Smooth muscle cell (in vitro differentiated cells): ENCODE measurements around the gene SLC8A1. TPM values are rescaled to one million over a fixed set of nuclear protein-coding genes. Genes with fewer than 3 reads are reported as not detected.

Experiments used
- DNase-seq: peaks from one replicate; lab custom pipeline; 2025; ENCODE audit not compliant: unreplicated experiment; lab: John Stamatoyannopoulos, UW
- H2AFZ ChIP-seq: fragments of 200-600 bp; sonication (generic); 2 replicates; pipeline ENCODE4 v1.6.0; 2016; ENCODE audit warnings: antibody characterized with exemption, low read depth, mild to moderate bottlenecking
- H3F3A ChIP-seq: fragments of 200-600 bp; sonication (generic); 2 replicates; pipeline ENCODE4 v1.6.0; 2017; ENCODE audit warnings: antibody characterized with exemption, low read depth
- H3K27ac ChIP-seq: fragments of 200-600 bp; sonication (generic); 2 replicates; pipeline ENCODE4 v1.5.1; 2016; ENCODE audit warnings: low read depth, mild to moderate bottlenecking
- H3K27me3 ChIP-seq: fragments of 200-600 bp; sonication (generic); 2 replicates; pipeline ENCODE4 v1.6.1; 2016; ENCODE audit warnings: low read depth, mild to moderate bottlenecking
- H3K36me3 ChIP-seq: fragments of 200-600 bp; sonication (generic); 2 replicates; pipeline ENCODE4 v1.5.1; 2016; ENCODE audit warnings: low read depth
- H3K4me1 ChIP-seq: fragments of 200-600 bp; sonication (generic); 2 replicates; pipeline ENCODE4 v1.5.1; 2016; ENCODE audit warnings: low read depth
- H3K4me2 ChIP-seq: fragments of 200-600 bp; sonication (generic); 2 replicates; pipeline ENCODE4 v1.6.0; 2016; ENCODE audit warnings: mild to moderate bottlenecking
- H3K4me3 ChIP-seq: fragments of 200-600 bp; sonication (generic); 2 replicates; pipeline ENCODE4 v1.5.1; 2016; ENCODE audit warnings: mild to moderate bottlenecking
- H3K79me2 ChIP-seq: fragments of 200-600 bp; sonication (generic); 2 replicates; pipeline ENCODE4 v1.6.0; 2016; ENCODE audit warnings: low read depth, mild to moderate bottlenecking
- H3K9ac ChIP-seq: fragments of 200-600 bp; sonication (generic); 2 replicates; pipeline ENCODE4 v1.6.0; 2016; ENCODE audit warnings: low read depth
- H3K9me3 ChIP-seq: fragments of 200-600 bp; sonication (generic); replicated peaks from 2 replicates; pipeline ENCODE4 v1.5.1; 2016; ENCODE audit warnings: low read depth
- H4K20me1 ChIP-seq: fragments of 200-600 bp; sonication (generic); 2 replicates; pipeline ENCODE4 v1.6.0; 2016; ENCODE audit warnings: low read depth
- WGBS: methylation state at CpG from one replicate; pipeline ENCODE4 v1.1.7; 2016; ENCODE audit warnings: low lambda C conversion rate; 5-methylcytosine and 5-hydroxymethylcytosine counted together
- polyA plus RNA-seq: library from polyadenylated mRNA; unstranded; fragments of >200 nt; fragmentation: Nextera tagmentation; extraction: Ambion mirVana; gene quantifications from 2 replicates; pipeline ENCODE4 v1.2.1, GENCODE V29; 2016
- total RNA-seq: library from RNA; depleted of rRNA; stranded (reverse); fragments of >200 nt; gene quantifications from 2 replicates; pipeline ENCODE4 v1.2.3, GENCODE V29; 2014
- TF ChIP-seq, protein P1 (sequence below): fragments of 200-600 bp; sonication (generic); IDR thresholded peaks from 2 replicates; pipeline ENCODE4 v1.5.1; 2017; ENCODE audit warnings: borderline replicate concordance, mild to moderate bottlenecking, antibody characterized with exemption; ENCODE audit not compliant: insufficient read depth, poor library complexity, severe bottlenecking

SLC8A1 gene
- total and polyA plus RNA-seq, 2 experiments from 2014 or later, result 1.1 to 5.3 TPM

DNA sequence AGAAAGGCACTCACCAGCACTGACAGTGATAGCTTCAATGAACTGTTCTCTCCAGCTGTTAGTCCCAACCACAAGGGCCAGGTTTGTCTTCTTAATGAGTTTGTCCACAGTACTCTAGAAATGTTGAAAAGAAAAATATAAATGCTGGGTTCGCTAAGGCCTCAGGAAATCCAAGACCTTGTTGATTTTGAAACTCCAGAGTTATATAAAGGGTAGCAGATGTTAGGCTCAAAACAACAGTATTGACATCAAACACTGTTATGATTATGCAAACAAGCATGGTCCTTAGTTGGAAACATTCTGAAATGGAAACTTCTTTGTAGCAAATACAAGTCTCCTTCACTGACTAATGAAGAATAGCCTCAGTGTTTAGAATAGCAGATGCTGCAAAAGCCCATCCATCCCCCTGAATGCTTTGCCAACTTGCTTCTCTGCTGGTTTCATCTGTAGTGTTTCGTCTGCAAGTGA lies 291.1 kb downstream of the SLC8A1 start:
- TF ChIP-seq, protein P1, sequence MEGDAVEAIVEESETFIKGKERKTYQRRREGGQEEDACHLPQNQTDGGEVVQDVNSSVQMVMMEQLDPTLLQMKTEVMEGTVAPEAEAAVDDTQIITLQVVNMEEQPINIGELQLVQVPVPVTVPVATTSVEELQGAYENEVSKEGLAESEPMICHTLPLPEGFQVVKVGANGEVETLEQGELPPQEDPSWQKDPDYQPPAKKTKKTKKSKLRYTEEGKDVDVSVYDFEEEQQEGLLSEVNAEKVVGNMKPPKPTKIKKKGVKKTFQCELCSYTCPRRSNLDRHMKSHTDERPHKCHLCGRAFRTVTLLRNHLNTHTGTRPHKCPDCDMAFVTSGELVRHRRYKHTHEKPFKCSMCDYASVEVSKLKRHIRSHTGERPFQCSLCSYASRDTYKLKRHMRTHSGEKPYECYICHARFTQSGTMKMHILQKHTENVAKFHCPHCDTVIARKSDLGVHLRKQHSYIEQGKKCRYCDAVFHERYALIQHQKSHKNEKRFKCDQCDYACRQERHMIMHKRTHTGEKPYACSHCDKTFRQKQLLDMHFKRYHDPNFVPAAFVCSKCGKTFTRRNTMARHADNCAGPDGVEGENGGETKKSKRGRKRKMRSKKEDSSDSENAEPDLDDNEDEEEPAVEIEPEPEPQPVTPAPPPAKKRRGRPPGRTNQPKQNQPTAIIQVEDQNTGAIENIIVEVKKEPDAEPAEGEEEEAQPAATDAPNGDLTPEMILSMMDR, result no peak
- no peak overlapping the region for H3K9ac ChIP-seq
- H3K27ac ChIP-seq, result no peak overlapping the region
- 93% methylated on average over 2 of the region's 2 CpGs for WGBS
- no peaks in the 10 kb centered on the region for H4K20me1 ChIP-seq
- no peak overlapping the region for H3K4me3 ChIP-seq
- H3K9me3 ChIP-seq, result no peaks in the 10 kb centered on the region
- no peaks in the 10 kb centered on the region for H3K79me2 ChIP-seq
- no peak overlapping the region for H3K4me2 ChIP-seq
- H3F3A ChIP-seq, result no peaks in the 10 kb centered on the region
- no peaks in the 10 kb centered on the region for H3K36me3 ChIP-seq
- H3K27me3 ChIP-seq, result no peaks in the 10 kb centered on the region
- H3K4me1 ChIP-seq, result no peaks in the 10 kb centered on the region
- DNase-seq, result no peak
- H2AFZ ChIP-seq, result no peak overlapping the region

DNA sequence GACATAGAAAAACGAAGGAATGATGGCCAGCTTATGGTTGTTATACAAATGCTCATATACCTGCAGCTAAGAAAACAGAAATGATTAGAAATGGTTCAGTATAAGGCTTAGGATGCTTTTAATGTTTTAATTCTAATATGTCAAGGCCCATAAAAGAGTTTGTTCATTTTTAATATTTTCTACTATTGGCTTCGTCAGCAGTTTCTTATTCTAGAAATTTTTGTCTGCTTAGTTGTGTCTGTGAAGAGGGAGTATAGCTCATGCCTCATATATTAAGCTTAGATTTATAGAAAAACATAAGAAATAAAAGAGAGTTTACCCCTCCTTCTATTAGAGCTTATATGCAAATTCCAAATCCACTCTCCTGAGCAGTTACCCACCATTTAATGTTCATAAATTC lies 292.6 kb downstream of the SLC8A1 start:
- no peak overlapping the region for H2AFZ ChIP-seq
- H3K4me3 ChIP-seq, result no peak overlapping the region
- H3F3A ChIP-seq, result no peaks in the 10 kb centered on the region
- no peak overlapping the region for H3K4me2 ChIP-seq
- H3K36me3 ChIP-seq, result no peaks in the 10 kb centered on the region
- DNase-seq, result no peak
- no peak overlapping the region for H3K9ac ChIP-seq
- no peak overlapping the region for H3K27ac ChIP-seq
- H4K20me1 ChIP-seq, result no peaks in the 10 kb centered on the region
- no peaks in the 10 kb centered on the region for H3K79me2 ChIP-seq
- no peaks in the 10 kb centered on the region for H3K9me3 ChIP-seq
- 93% methylated on average over 2 of the region's 2 CpGs for WGBS
- TF ChIP-seq, protein P1, result no peak
- H3K27me3 ChIP-seq, result no peaks in the 10 kb centered on the region
- no peaks in the 10 kb centered on the region for H3K4me1 ChIP-seq

DNA sequence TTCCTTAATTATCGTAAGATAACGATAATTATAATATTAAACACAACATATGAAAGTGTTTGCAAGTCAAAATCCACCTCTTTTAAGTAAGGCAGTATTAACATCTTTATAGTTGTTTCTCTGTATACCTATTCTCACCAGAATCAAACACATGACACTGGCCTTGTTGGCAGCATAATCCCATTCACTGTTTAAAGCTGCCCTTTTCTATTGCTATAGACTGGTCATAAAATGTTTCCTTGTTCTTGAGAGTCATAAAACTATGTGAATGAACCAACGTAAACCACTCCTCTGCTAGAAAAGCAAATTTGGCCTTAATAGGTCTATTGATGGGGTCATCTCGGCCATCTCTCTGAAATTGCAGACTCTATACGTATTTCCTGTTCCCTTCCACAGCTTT lies 293.1 kb downstream of the SLC8A1 start:
- Histone ChIP-seq H3F3A (no peaks in the 10 kb centered on the region), H3K79me2 (no peaks in the 10 kb centered on the region), H3K4me3 (no peak overlapping the region), H3K36me3 (no peaks in the 10 kb centered on the region), H3K27ac (no peak overlapping the region), H3K9ac (no peak overlapping the region), H3K9me3 (no peaks in the 10 kb centered on the region), H3K4me2 (no peak overlapping the region), H3K27me3 (no peaks in the 10 kb centered on the region), H4K20me1 (no peaks in the 10 kb centered on the region), H3K4me1 (no peaks in the 10 kb centered on the region), H2AFZ (no peak overlapping the region)
- WGBS, result 92% methylated on average over 5 of the region's 5 CpGs
- TF ChIP-seq, protein P1, result no peak
- DNase-seq, result no peak

DNA sequence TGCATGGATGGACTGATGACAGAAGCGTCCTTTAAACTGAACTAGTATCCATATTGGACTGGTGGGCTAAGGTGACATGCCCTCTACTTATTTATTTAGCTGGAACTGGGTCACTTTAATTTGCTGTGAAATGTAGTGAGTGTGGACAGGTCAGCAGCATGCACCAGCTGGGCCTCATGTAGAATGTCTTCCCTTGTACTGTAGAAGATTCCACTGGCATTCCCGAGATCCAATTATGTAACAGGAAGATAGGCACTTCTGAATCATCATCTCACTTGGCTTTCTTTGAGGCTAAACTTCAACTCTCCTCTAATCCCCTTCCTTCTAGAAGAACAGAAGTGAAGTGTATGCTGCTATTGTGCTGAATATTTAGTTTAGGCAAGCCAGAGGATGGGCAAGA lies 296.2 kb downstream of the SLC8A1 start:
- no peaks in the 10 kb centered on the region for H3K36me3 ChIP-seq
- H3K9me3 ChIP-seq, result no peaks in the 10 kb centered on the region
- no peaks in the 10 kb centered on the region for H3F3A ChIP-seq
- WGBS, result 76% methylated on average over 2 of the region's 2 CpGs
- TF ChIP-seq, protein P1, result no peak
- DNase-seq, result no peak
- H3K27me3 ChIP-seq, result no peaks in the 10 kb centered on the region
- no peak overlapping the region for H3K4me2 ChIP-seq
- H3K4me1 ChIP-seq, result no peaks in the 10 kb centered on the region
- H3K4me3 ChIP-seq, result no peak overlapping the region
- H3K27ac ChIP-seq, result no peak overlapping the region
- no peaks in the 10 kb centered on the region for H4K20me1 ChIP-seq
- H2AFZ ChIP-seq, result no peak overlapping the region
- no peak overlapping the region for H3K9ac ChIP-seq
- no peaks in the 10 kb centered on the region for H3K79me2 ChIP-seq
